ENCODE measurements around the gene CCDC117. TPM values are rescaled to one million over a fixed set of nuclear protein-coding genes. Genes with fewer than 3 reads are reported as not detected.

Gene CCDC117
- total RNA-seq, 1 experiment from 2014 or later = 40.0 TPM

DNA sequence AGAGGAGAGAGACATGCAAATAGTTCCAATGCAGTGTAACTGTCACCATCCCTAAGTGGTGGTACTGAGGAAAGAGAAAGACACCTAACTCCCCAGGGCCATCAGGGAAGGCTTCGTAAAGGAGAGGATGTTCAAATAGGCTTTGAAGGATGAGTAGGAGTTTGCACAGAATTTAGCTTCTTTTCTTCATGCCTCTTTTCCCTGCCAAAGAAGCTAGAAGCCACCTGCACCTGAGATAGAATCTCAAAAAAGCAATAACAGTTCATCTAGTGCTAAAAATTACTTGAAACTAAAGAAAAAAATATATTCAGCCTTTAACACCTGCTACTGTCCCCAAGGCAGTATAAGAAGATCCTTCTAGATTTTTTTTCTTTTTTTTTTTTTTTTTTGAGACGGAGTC, 44.6 kb downstream of the CCDC117 start:
- Histone ChIP-seq H2AFZ (ENCODE audit: low read length) (no peak overlapping the region), H3K9ac (ENCODE audit: extremely low read depth, insufficient read length, low read length) (no peak overlapping the region), H3K23me2 (ENCODE audit: insufficient read length, low read depth, low read length, poor library complexity, severe bottlenecking) (no peaks in the 10 kb centered on the region), H2AK5ac (ENCODE audit: insufficient read length, low read length) (no peak overlapping the region), H3K4me1 (ENCODE audit: insufficient read depth, low read length) (peaks cover 7% of the 10 kb centered on the region; the same call in 1 of the 2 replicates), H3K23ac (ENCODE audit: insufficient read length, low read depth, low read length) (no peak overlapping the region), H4K91ac (ENCODE audit: insufficient read length, low read depth, low read length) (no peak overlapping the region), H3K27ac (ENCODE audit: insufficient read length, low read depth, low read length) (no peak overlapping the region), H2BK12ac (ENCODE audit: insufficient read length, low read depth, low read length) (no peak overlapping the region), H3K79me1 (ENCODE audit: insufficient read depth, low read depth, low read length, poor library complexity, severe bottlenecking) (no peaks in the 10 kb centered on the region), H2BK120ac (ENCODE audit: low read depth, low read length, poor library complexity, severe bottlenecking) (no peak overlapping the region), H3K4me2 (ENCODE audit: insufficient read depth, insufficient read length, low read length) (no peak overlapping the region), H3T11ph (ENCODE audit: low read length) (no peak overlapping the region), H4K20me1 (ENCODE audit: control insufficient read depth, insufficient read depth, insufficient read length) (no peaks in the 10 kb centered on the region), H3K56ac (ENCODE audit: insufficient read length, low read depth, low read length) (no peak overlapping the region), H3K79me2 (ENCODE audit: insufficient read depth, low read length) (no peaks in the 10 kb centered on the region), H2BK20ac (ENCODE audit: low read depth, low read length, poor library complexity, severe bottlenecking) (no peak overlapping the region), H3K27me3 (ENCODE audit: insufficient read depth, low read length) (no peaks in the 10 kb centered on the region), H3K14ac (ENCODE audit: insufficient read depth, low read length) (no peak overlapping the region), H3K18ac (ENCODE audit: insufficient read length, low read depth, low read length) (no peak overlapping the region), H3K9me3 (ENCODE audit: control insufficient read depth, low read depth, low read length) (no peaks in the 10 kb centered on the region), H4K5ac (ENCODE audit: insufficient read length, low read depth, low read length) (no peak overlapping the region), H2BK5ac (ENCODE audit: insufficient read length, low read length) (no peak overlapping the region), H3K4ac (ENCODE audit: low read depth, low read length) (no peak overlapping the region), H2BK15ac (ENCODE audit: low read depth, low read length) (no peak overlapping the region), H4K8ac (replicated peaks; ENCODE audit: insufficient read length, low read depth, low read length) (no peak overlapping the region)
- no peaks in the 10 kb centered on the region for H3K36me3 Mint-ChIP-seq (ENCODE audit: insufficient read depth in 1 of 3, low read depth in 3 of 3)
- no peak for DNase-seq
- no peaks in the 10 kb centered on the region for H3K27me3 Mint-ChIP-seq (ENCODE audit: low read depth)
- H3K4me1 Mint-ChIP-seq = peaks cover 13% of the 10 kb centered on the region in 2 experiments
- TF ChIP-seq, protein P1, sequence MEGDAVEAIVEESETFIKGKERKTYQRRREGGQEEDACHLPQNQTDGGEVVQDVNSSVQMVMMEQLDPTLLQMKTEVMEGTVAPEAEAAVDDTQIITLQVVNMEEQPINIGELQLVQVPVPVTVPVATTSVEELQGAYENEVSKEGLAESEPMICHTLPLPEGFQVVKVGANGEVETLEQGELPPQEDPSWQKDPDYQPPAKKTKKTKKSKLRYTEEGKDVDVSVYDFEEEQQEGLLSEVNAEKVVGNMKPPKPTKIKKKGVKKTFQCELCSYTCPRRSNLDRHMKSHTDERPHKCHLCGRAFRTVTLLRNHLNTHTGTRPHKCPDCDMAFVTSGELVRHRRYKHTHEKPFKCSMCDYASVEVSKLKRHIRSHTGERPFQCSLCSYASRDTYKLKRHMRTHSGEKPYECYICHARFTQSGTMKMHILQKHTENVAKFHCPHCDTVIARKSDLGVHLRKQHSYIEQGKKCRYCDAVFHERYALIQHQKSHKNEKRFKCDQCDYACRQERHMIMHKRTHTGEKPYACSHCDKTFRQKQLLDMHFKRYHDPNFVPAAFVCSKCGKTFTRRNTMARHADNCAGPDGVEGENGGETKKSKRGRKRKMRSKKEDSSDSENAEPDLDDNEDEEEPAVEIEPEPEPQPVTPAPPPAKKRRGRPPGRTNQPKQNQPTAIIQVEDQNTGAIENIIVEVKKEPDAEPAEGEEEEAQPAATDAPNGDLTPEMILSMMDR (conservative IDR thresholded peaks at IDR 0.05) = no peak
- no peak overlapping the region for H3K27ac Mint-ChIP-seq
- no CpG with 5 or more reads among the region's 2 CpGs for WGBS (ENCODE audit: extremely low coverage, insufficient read length, low lambda C conversion rate)
- H3K4me3 Mint-ChIP-seq = no peak overlapping the region
- no peaks in the 10 kb centered on the region for H3K9me3 Mint-ChIP-seq

Data from H9 (cell line).